Activated T-cell treated with anti-CD3 and anti-CD28 coated beads for 48 hours (primary cell): ENCODE data around the gene CAB39.

Experiments used
- DNase-seq: peaks from one replicate; pipeline ENCODE4 v3.0.0-alpha.2; 2020; ENCODE audit warnings: low read depth

CAB39 gene

GRCh38 chr2:230785346-230785745 is 72.7 kb downstream of the CAB39 start:
- no peak for DNase-seq

DNA sequence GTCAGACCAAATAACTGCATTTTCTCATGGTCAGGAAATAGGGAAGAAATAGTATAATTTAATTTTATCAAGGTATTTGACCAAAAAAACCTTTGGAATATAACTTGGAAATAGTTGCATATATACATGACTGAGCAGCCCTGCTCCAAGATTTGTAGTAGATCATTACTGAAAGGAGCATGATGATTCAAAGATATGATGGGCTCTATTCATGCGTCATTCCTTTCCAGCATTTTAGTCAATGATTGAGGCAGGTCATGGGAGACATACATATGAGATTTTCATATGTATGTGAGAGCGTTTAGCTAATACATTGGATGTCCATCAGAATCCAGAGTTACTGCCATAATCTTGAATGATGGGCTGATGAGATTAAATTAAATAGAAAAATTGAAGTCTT is 74.5 kb downstream of the CAB39 start:
- no peak for DNase-seq

DNA sequence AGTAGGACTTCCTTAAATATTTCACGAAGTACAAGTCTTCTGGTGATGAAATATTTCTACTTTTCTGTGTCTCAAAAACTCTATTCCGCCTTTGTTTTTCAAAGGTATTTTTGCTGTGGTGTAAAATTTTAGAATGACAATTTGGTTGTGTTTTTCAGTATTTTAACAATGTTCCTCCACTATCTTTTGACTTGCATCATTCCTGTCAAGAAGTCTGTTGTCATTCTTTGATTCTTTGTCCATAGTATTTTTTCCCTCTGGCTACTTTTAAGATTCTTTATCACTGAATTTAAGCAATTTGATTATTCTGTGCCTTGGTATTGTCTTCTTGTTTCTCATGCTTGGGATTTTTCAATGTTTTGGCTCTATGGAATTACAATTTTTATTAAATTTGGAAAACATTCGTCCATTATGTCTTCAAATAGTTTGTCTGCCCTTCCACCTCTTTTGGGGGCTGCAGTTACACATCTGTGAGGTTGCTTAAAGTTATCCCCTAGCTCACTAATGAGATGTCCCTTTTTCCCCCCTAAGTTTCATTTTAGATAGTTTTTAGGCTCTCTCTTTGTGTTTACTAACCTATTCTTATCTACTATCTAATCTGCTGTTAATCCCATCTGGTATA is 76.0 kb downstream of the CAB39 start:
- no peak for DNase-seq

- no peak for DNase-seq
These were observed 78.3 kb downstream of the CAB39 start for GRCh38 chr2:230790981-230791380.

DNA sequence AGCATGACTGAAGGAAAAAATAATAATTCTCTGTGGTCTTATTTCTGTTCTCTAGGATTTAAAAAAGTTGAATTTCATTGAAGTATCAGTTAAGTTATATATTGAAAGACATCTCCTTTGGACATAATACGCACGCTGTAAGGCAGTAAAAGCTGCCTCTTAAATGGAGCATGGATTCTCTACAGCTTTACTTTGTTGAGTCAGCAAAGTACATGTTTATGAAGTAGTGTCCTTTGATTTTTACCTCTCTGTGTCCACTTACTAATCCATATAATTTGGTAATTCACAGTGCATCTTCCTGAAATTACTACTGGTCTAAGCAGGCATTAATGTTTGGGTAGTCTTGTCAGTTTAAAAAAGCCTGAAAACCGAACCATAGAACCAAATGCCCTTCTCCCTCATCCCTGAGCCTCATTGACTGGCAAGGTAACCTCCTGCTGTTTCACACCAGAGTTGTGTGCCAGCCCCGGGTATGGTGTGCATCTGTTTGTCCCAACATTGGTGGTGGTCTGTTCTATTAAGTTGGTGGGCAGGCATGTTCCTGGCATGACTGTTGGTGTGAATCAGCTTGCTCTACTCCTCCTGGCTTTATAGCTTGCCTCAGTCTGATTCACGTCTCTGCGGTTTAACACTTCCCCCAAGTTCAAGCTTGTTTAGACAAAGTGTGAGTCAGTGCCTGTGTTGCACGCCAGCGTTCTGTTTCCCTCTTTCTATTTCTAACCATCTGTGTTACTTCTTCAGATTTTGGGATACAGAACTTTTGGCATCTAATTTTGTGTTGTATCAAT is 81.1 kb downstream of the CAB39 start:
- peak; percentile 51 for DNase-seq

GRCh38 chr2:230794497-230794896 is 81.9 kb downstream of the CAB39 start:
- peak; percentile 12 for DNase-seq

DNA sequence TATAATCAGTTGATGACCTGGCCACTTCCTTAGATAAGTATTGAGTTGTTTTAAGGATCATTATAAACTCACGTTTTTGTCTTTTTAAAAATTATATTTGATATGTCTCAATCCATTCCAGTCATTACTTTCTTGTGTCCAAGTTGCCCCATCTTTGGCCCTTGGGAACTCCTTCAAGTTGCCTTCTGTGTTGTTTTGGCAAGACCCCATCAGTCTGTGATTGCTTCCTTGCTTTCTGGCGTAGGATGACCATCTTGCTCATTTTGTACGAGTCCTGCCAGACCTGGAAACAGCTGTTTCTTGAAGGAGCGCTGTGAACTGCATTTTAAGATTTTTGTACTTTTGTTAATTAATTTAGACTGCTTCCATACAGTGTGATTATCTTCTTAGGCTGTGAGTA is 83.2 kb downstream of the CAB39 start:
- DNase-seq, result no peak

DNA sequence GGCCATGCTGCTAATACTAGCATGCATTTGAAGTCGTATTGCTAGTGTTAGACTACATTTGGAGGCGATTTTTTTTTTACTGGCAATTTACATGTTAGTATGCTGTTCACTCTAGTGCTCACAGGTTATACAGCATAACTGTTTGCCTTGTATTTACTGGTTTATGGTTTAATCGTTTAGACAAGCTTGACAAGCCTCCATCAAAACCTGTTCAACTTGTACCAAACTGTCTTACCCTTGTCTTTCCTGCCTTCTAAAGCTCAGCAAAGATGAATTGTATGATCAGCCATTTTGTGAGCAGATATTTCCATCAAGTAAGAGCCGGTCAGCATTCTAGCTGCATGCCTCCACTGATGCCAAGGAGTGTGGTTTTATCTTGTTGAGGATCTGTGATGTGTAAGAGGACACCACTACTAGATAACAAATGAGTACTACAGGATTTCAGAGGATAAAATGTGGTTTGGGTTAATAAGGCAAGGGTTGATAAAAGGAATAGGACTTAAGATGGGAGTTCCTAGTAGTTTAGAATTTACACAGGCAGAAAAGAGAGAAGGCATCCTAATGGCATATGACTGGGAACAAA is 83.7 kb downstream of the CAB39 start:
- no peak for DNase-seq

GRCh38 chr2:230797515-230798495 is 85.2 kb downstream of the CAB39 start:
- no peak for DNase-seq

DNA sequence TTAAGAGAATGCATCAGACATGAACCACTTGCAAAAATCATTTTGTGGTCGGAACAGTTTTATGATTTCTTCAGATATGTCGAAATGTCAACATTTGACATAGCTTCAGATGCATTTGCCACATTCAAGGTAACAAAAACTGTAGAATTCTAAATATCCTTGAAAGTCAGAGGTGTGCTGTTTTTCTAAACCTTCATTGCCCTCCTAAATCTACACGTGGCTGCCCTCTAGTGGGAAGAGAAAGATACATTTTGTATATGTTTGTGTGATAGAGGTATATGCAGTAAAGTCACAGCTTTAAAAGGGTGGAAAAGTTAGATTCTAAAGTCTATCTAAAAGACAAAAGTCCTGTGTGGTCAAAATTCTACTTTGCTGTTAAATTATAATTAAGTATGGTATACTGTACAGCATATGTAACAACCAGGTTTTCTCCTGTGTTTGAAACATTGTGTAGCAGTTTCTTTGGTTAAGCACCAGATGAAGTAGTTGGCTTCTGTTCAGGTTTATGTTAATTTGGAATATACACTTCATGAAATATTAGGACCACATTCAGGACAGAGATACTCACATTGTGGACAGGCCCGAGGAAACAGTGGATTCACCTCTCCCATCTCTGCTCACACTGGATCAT is 86.2 kb downstream of the CAB39 start:
- no peak for DNase-seq

DNA sequence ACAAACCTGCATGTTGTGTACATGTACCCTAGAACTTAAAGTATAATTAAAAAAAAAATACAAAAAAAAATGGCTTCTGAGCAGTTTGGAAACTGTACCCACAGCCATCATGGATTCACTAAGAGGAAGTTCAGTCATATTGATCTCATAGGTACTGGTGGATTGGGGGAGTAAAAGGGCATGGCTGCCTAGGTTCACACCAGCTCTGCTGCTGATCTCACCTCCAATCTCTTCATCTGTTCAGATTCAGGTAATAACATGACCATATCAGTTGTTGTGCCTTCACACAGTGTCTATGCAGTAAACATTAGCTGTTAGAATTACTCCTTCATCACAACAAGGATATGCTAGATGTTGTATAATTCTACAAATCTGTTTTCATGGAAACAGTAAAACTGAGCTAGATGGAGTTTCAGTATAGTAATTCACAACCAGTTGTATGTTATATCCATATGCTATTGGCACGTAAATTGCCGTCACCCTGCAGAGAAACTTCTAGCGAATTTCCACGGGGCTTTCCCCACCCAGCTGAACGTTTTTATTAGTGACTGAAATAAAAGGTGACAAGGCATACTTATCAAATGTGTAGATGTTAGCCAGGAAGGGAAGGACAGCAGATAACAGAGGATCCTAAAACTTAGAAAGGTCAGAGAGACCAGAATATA is 92.8 kb downstream of the CAB39 start:
- no peak for DNase-seq

GRCh38 chr2:230807729-230808128 is 95.1 kb downstream of the CAB39 start:
- DNase-seq, result no peak

DNA sequence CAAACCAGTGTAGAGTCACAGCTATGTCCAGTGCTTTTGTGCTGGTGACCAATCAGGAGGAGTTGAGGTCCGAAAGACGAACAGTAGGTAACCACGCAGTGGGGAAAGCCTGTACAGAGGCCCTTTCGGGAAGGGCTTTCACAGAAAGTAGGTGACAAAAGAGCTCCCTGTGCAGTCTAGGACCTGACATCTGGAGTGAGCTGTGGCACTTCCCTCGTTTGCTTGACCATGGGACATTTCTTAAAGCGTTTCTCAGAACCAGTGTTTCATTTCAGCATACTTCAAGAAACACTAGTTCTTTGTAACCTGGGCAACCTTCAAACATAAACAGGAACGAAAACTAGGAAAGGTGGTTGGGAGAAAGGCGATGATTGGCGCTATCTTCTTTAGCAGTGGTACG is 96.4 kb downstream of the CAB39 start:
- no peak for DNase-seq

GRCh38 chr2:230809677-230810251 is 97.1 kb downstream of the CAB39 start:
- DNase-seq, result no peak

- no peak for DNase-seq
These were observed 98.9 kb downstream of the CAB39 start for GRCh38 chr2:230811508-230811907.

GRCh38 chr2:230812033-230812432 is 99.4 kb downstream of the CAB39 start:
- DNase-seq, result no peak

GRCh38 chr2:230814616-230815015 is 102.0 kb downstream of the CAB39 start:
- DNase-seq, result no peak

- DNase-seq, result no peak
These were observed 102.4 kb downstream of the CAB39 start for GRCh38 chr2:230815088-230815487.

DNA sequence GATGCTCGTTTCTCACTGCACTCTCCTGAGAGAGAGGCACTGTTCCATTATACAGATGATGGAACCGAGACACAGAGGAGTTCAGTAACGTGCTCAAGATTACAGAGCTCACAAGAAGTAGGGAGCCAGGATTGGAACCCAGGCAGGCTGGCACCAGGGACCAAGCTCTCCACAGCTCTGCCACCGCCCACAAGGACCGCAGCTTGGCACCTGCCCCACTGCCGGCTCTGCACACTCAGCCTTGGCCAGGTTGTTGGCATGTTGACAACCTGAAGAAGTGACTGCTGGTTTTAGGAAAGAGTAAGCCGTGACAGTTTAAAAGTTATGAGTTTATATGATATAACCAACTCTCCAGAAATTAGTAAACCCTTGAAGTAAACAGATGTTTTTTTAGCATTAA is 104.1 kb downstream of the CAB39 start:
- no peak for DNase-seq

DNA sequence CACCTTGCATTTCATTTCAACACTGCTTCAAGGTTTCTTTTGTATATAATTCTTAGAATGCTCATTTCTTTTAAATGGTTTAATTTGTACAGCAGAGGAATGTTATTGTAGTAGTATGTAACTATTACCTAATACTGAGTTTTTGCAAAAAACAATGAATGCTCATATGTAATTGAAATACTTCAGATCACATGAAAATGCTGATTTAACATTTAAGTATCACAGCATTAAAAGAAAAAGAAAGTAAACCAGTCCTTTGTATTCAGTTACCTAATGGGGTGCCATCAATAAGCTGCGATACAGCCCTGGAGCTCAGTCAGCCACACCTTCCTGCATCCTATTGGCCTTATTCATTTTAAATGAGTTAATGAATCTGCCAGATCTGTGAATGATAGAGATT is 106.8 kb downstream of the CAB39 start:
- no peak for DNase-seq
